ENCODE data around the gene FAM193A.

The FAM193A gene, protein sequence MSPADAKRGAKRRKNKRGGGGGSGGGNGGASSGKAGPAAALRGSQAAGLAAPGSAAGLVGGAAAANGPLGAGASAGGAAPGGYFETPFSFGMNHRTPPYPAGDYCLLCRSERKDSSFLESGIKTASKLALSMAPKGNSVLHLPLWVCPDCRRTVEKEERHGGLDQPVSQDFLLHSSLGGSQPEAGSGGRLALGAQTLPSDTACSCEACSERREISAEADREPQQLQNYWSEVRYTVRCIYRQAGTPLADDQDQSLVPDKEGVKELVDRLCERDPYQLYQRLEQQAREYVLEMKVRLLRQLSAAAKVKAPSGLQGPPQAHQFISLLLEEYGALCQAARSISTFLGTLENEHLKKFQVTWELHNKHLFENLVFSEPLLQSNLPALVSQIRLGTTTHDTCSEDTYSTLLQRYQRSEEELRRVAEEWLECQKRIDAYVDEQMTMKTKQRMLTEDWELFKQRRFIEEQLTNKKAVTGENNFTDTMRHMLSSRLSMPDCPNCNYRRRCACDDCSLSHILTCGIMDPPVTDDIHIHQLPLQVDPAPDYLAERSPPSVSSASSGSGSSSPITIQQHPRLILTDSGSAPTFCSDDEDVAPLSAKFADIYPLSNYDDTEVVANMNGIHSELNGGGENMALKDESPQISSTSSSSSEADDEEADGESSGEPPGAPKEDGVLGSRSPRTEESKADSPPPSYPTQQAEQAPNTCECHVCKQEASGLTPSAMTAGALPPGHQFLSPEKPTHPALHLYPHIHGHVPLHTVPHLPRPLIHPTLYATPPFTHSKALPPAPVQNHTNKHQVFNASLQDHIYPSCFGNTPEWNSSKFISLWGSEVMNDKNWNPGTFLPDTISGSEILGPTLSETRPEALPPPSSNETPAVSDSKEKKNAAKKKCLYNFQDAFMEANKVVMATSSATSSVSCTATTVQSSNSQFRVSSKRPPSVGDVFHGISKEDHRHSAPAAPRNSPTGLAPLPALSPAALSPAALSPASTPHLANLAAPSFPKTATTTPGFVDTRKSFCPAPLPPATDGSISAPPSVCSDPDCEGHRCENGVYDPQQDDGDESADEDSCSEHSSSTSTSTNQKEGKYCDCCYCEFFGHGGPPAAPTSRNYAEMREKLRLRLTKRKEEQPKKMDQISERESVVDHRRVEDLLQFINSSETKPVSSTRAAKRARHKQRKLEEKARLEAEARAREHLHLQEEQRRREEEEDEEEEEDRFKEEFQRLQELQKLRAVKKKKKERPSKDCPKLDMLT (N-terminal part only)

DNA sequence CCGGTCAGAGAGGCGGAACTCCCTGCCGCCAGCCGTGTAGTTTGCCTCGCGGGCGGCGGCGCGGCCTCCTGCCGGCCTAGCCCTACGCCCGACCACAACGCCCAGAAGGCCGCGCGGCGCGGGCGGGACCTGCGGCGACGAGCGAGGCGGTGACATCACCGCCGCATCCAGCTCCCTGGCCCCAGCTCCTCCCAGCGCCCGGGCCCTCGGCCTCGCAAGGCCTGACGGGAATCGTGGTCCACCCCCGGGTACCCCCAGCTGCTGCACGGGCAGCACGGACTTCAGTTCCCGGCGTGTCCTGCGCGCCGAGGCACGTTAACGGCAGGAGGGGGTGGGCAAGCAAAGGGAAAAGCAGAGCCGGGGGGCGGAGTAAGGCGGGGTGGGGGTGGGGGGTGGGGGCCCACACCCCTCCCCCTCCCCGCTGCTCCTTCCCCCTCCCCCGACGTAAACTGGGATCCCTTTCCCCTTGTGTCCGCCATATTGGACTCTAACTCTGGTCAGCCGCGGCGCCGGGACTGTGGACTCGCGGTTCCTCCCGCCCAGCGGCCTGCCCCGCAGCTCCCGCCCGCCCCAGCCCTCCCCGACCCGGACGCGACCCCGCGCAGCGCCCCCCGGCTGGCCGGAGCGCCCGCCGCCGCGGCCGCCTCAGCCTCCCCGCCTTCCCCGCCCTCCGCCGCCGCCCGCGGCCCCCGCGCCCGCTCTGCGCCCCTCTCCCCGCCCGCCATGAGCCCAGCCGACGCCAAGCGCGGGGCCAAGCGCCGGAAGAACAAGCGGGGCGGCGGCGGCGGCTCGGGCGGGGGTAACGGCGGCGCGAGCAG is at the start of gene FAM193A:
FAM193A (plus strand) TSS at position 455 of the 818 bp plus-strand sequence; CDS start at position 724, 269 bp downstream.
- Histone ChIP-seq H3K4me3 (replicated peaks; ENCODE audit: low read depth, low read length) (peak within 1 kb of the TSS; percentile 87), H3K36me3 (ENCODE audit: control insufficient read depth, insufficient read depth, low read length) (no peaks in the 10 kb centered on the region), H3K27me3 (replicated peaks; ENCODE audit: control insufficient read depth, insufficient read depth, low read length) (no peaks in the 10 kb centered on the region)
- TF ChIP-seq, protein P1, sequence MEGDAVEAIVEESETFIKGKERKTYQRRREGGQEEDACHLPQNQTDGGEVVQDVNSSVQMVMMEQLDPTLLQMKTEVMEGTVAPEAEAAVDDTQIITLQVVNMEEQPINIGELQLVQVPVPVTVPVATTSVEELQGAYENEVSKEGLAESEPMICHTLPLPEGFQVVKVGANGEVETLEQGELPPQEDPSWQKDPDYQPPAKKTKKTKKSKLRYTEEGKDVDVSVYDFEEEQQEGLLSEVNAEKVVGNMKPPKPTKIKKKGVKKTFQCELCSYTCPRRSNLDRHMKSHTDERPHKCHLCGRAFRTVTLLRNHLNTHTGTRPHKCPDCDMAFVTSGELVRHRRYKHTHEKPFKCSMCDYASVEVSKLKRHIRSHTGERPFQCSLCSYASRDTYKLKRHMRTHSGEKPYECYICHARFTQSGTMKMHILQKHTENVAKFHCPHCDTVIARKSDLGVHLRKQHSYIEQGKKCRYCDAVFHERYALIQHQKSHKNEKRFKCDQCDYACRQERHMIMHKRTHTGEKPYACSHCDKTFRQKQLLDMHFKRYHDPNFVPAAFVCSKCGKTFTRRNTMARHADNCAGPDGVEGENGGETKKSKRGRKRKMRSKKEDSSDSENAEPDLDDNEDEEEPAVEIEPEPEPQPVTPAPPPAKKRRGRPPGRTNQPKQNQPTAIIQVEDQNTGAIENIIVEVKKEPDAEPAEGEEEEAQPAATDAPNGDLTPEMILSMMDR (IDR thresholded peaks at IDR 0.05; ENCODE audit: insufficient read depth, low read length, poor library complexity, severe bottlenecking): no peak
- DNase-seq (ENCODE audit: extremely low read depth, insufficient read length): peak; percentile 100

DNA sequence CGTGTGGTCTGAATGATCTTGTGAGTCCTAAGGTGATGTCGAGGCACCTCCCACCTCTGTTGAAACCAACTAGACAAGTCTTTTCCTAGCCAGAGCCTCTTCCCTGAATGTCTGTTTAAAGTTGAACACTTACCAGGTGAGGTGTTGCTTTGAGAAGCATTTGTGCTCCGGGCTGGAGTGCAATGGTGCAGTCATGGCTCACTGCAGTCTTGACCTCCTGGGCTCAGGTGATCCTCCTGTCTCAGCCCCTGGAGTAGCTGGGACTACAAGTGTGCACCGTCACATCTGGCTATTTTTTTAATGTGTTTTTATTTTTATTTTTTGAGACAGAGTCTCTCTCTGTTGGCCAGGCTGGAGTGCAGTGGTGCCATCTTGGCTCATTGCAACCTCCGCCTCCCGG is 49.5 kb upstream of the FAM193A start:
- Histone ChIP-seq H3K4me3 (replicated peaks; ENCODE audit: low read depth, low read length) (no peak overlapping the region), H3K36me3 (ENCODE audit: control insufficient read depth, insufficient read depth, low read length) (peaks cover 10% of the 10 kb centered on the region), H3K27me3 (replicated peaks; ENCODE audit: control insufficient read depth, insufficient read depth, low read length) (no peaks in the 10 kb centered on the region)
- no peak for DNase-seq (ENCODE audit: extremely low read depth, insufficient read length)
- TF ChIP-seq, protein P1 (IDR thresholded peaks at IDR 0.05; ENCODE audit: insufficient read depth, low read length, poor library complexity, severe bottlenecking): no peak

DNA sequence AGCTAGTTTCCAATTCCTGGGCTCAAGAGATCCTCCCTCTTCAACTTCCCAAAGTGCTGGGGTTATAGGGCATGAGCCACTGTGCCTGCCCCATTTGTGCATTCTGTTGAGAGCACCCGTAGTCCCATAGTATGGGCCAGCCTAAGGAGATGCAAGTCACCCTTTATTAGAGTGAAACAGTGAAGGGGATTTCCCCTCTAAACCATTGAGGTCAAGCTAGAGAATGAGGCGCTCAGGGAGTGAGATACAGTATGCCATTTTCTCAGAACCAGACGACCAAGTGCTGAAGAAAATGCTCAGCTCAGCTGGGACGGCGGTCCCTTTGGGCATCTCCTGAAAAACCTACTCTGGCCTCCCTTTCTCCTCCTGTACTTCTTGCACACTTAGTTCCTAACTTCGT is 48.8 kb upstream of the FAM193A start:
- DNase-seq (ENCODE audit: extremely low read depth, insufficient read length): no peak
- Histone ChIP-seq H3K36me3 (ENCODE audit: control insufficient read depth, insufficient read depth, low read length) (peaks cover 16% of the 10 kb centered on the region), H3K4me3 (replicated peaks; ENCODE audit: low read depth, low read length) (no peak overlapping the region), H3K27me3 (replicated peaks; ENCODE audit: control insufficient read depth, insufficient read depth, low read length) (no peaks in the 10 kb centered on the region)
- TF ChIP-seq, protein P1 (IDR thresholded peaks at IDR 0.05; ENCODE audit: insufficient read depth, low read length, poor library complexity, severe bottlenecking): no peak

DNA sequence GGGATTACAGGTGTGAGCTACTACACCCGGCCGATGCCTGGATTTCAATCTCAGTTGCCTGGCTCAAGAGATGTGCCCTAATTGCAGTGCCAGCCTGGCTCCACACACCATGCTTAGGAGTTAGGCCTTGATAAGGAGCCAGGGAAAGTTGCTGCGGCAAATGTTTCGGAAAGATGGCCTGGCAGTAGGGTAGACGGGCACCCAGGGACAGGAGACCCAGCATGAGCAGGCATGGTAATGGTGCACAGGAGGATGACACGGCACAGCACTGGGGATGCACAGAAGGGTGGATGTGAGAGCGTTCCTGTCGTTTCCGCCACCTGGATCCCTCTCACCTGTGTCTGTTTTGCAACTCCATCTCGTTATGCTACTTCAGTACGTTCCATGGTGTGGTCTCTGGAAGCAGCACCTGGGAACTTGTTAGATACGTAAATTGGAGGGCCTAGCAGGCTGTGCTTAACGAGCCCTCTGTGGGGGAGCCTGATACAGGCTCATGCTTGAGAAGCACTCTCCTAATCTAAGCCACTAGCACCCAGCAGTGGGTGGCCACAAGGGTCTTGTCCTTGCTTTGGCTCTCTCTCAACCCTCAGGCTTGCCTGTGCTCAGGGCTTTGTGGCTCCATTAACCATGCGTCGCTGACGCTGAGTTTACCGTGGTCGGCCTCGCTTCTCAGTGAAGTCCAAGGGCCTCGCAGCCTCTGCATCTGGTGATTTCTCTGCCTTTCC is 47.2 kb upstream of the FAM193A start:
- Histone ChIP-seq H3K36me3 (ENCODE audit: control insufficient read depth, insufficient read depth, low read length) (peaks cover 20% of the 10 kb centered on the region), H3K27me3 (replicated peaks; ENCODE audit: control insufficient read depth, insufficient read depth, low read length) (no peaks in the 10 kb centered on the region), H3K4me3 (replicated peaks; ENCODE audit: low read depth, low read length) (no peak overlapping the region)
- TF ChIP-seq, protein P1 (IDR thresholded peaks at IDR 0.05; ENCODE audit: insufficient read depth, low read length, poor library complexity, severe bottlenecking): no peak
- DNase-seq (ENCODE audit: extremely low read depth, insufficient read length): no peak
